Muscle of leg (tissue), 11 donors: ENCODE results near the gene CYP2J2. TPM values are rescaled to one million over a fixed set of nuclear protein-coding genes. Genes with fewer than 3 reads are reported as not detected.

Source experiments
- DNase-seq: peaks from one replicate; pipeline ENCODE4 v3.0.0; 2013
- H3K27ac ChIP-seq: one replicate; pipeline ENCODE4 v1.5.1; 2013; ENCODE audit warnings: mild to moderate bottlenecking, low read length, control low read depth
- H3K27me3 ChIP-seq: one replicate; pipeline ENCODE4 v1.6.1; 2013; ENCODE audit warnings: low read length; ENCODE audit not compliant: control insufficient read depth, insufficient read depth
- H3K36me3 ChIP-seq: one replicate; pipeline ENCODE4 v1.6.1; 2013; ENCODE audit warnings: low read length; ENCODE audit not compliant: control insufficient read depth, insufficient read depth
- H3K4me1 ChIP-seq: one replicate; pipeline ENCODE4 v1.6.1; 2013; ENCODE audit warnings: low read length; ENCODE audit not compliant: control insufficient read depth, insufficient read depth
- H3K4me3 ChIP-seq: one replicate; pipeline ENCODE4 v1.5.1; 2013; ENCODE audit warnings: low read length, control low read depth
- H3K9me3 ChIP-seq: replicated peaks from 2 replicates; pipeline ENCODE4 v1.6.1; 2013; ENCODE audit warnings: low read depth, low read length; ENCODE audit not compliant: control insufficient read depth
- WGBS: methylation state at CpG from one replicate; pipeline ENCODE4 v1.1.5; 2013; ENCODE audit warnings: missing lambda C conversion rate; ENCODE audit not compliant: insufficient coverage; 5-methylcytosine and 5-hydroxymethylcytosine counted together
- polyA plus RNA-seq, 8 donors: library from polyadenylated mRNA; unstranded; fragments of 120-200 nt; gene quantifications; one replicate each; pipeline versions ENCODE4 v1.2.1 to v1.2.3, GENCODE V29; 2013; ENCODE audit warnings: inconsistent platforms in 1 of 8, low replicate concordance in 1 of 8; ENCODE audit not compliant: insufficient read length in 8 of 8, insufficient read depth in 1 of 8
- total RNA-seq: library from RNA; stranded (reverse); fragments of 120-200 nt; gene quantifications from one replicate; pipeline ENCODE4 v1.2.4, GENCODE V29; 2013

CYP2J2 gene
- total and polyA plus RNA-seq, 9 donors, result 32.1 to 74.1 (median 52.6) TPM

DNA sequence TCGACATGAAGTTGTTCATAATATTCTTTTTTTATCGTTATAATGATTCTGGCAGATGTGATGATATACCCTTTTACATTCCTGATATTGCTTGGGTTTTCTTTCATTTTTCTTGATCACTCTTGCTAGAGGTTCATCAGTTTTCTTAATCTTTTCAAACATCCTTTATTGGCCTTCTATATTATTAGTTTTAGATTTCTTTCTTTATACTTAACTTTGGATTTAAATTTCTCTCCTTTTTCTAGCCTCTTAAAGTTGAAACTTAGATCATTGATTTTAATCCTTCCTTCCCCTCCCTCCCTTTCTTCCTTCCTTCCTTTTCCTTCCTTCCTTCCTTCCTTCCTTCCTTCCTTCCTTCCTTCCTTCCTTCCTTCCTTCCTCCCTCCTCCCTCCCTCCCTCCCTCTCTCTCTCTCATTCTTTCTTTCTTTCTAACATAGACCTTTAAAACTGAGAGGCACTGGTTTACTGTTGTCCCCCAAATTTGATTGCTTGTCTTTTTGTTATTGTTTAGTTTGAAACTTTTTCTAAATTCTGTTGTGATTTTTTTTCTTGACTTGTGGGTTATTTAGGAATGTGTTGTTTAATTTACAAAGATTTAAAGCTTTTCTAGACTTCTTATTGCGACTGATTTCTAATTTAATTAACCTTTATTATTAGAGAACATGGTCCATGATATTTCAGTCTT lies 80.2 kb downstream of the CYP2J2 start:
- DNase-seq, result no peak
- no peaks in the 10 kb centered on the region for H3K4me1 ChIP-seq
- H3K36me3 ChIP-seq, result no peaks in the 10 kb centered on the region
- H3K27ac ChIP-seq, result no peak overlapping the region
- no CpG with 5 or more reads among the region's 3 CpGs for WGBS
- H3K9me3 ChIP-seq, result no peaks in the 10 kb centered on the region
- H3K4me3 ChIP-seq, result no peak overlapping the region
- H3K27me3 ChIP-seq, result no peaks in the 10 kb centered on the region

DNA sequence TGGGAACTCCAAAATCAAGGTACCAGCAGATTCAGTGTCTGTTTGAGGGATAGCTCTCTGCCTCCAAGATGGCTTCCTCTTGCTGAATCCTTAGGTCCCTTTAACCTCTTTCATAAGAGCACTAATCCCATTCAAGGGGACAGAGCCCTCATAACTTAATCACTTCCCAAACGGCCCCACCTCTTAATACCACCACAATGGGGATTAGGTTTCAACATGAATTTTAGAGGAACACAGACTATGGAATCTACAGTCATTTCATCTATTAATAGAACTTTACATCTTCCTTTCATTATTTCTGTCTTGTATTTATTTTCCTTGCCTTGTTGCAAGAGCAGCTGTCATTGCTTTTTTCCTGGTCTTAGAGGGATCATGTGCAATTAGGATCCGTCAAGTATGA lies 81.5 kb downstream of the CYP2J2 start:
- DNase-seq, result no peak
- Histone ChIP-seq H3K36me3 (no peaks in the 10 kb centered on the region), H3K27ac (no peak overlapping the region), H3K4me1 (no peaks in the 10 kb centered on the region), H3K27me3 (no peaks in the 10 kb centered on the region), H3K9me3 (no peaks in the 10 kb centered on the region), H3K4me3 (no peak overlapping the region)
- no CpG with 5 or more reads among the region's 2 CpGs for WGBS

Other genes starting within 250 kb of the CYP2J2 start
- gene HOOK1, start 111.8 kb downstream of the CYP2J2 start, total RNA-seq, result 1.9 TPM
- gene HOOK1, start 111.8 kb downstream of the CYP2J2 start, polyA plus RNA-seq, result 1 to 10 TPM; 2.3 to 4.8 (median 2.8) TPM
- gene C1orf87, start 147.0 kb upstream of the CYP2J2 start, total RNA-seq, result 0.71 TPM
- gene C1orf87, start 147.0 kb upstream of the CYP2J2 start, polyA plus RNA-seq, result 1 to 10 TPM in 2 of 8 donors, under 1 TPM in 6; 0.31 to 1.2 (median 0.73) TPM